H9 (cell line): ENCODE measurements around the gene MIEF1. TPM values are rescaled to one million over a fixed set of nuclear protein-coding genes. Genes with fewer than 3 reads are reported as not detected.

Source experiments
- DNase-seq: peaks from one replicate; pipeline ENCODE4 v3.0.0-alpha.2; 2017
- H2AFZ ChIP-seq: one replicate; pipeline ENCODE4 v1.6.1; 2013; ENCODE audit warnings: mild to moderate bottlenecking, low read length, control low read depth, moderate library complexity
- H2AK5ac ChIP-seq: 2 replicates; pipeline ENCODE4 v1.6.1; 2013; ENCODE audit warnings: low read length, control low read depth, mixed read lengths; ENCODE audit not compliant: insufficient read length
- H2BK120ac ChIP-seq: one replicate; pipeline ENCODE4 v1.6.1; 2013; ENCODE audit warnings: low read depth, mild to moderate bottlenecking, low read length, control low read depth, inconsistent platforms; ENCODE audit not compliant: poor library complexity, severe bottlenecking
- H2BK12ac ChIP-seq: 2 replicates; pipeline ENCODE4 v1.6.1; 2013; ENCODE audit warnings: low read length, control low read depth, mixed read lengths, low read depth; ENCODE audit not compliant: insufficient read length
- H2BK15ac ChIP-seq: 2 replicates; pipeline ENCODE4 v1.6.1; 2013; ENCODE audit warnings: low read depth, low read length, control low read depth
- H2BK20ac ChIP-seq: one replicate; pipeline ENCODE4 v1.6.1; 2013; ENCODE audit warnings: low read depth, mild to moderate bottlenecking, low read length, control low read depth, inconsistent platforms; ENCODE audit not compliant: poor library complexity, severe bottlenecking
- H2BK5ac ChIP-seq: 2 replicates; pipeline ENCODE4 v1.6.1; 2013; ENCODE audit warnings: low read length, control low read depth, mixed read lengths; ENCODE audit not compliant: insufficient read length
- H3K14ac ChIP-seq: 2 replicates; pipeline ENCODE4 v1.6.1; 2013; ENCODE audit warnings: low read length, control low read depth; ENCODE audit not compliant: insufficient read depth
- H3K18ac ChIP-seq: 2 replicates; pipeline ENCODE4 v1.6.1; 2013; ENCODE audit warnings: low read depth, mild to moderate bottlenecking, mixed read lengths, low read length, control low read depth; ENCODE audit not compliant: insufficient read length
- H3K23ac ChIP-seq: 2 replicates; pipeline ENCODE4 v1.6.1; 2013; ENCODE audit warnings: low read length, control low read depth, mixed read lengths, low read depth; ENCODE audit not compliant: insufficient read length
- H3K23me2 ChIP-seq: 2 replicates; pipeline ENCODE4 v1.6.1; 2013; ENCODE audit warnings: low read depth, mild to moderate bottlenecking, mixed read lengths, low read length, control low read depth; ENCODE audit not compliant: insufficient read length, poor library complexity, severe bottlenecking
- H3K27ac ChIP-seq: 2 replicates; pipeline ENCODE4 v1.5.1; 2013; ENCODE audit warnings: low read length, control low read depth, mixed read lengths, low read depth; ENCODE audit not compliant: insufficient read length
- H3K27me3 ChIP-seq: 2 replicates; pipeline ENCODE4 v1.6.1; 2013; ENCODE audit warnings: low read length, control low read depth, inconsistent platforms; ENCODE audit not compliant: insufficient read depth
- H3K4ac ChIP-seq: 2 replicates; pipeline ENCODE4 v1.6.1; 2013; ENCODE audit warnings: low read depth, mild to moderate bottlenecking, control low read depth, inconsistent platforms, low read length, moderate library complexity
- H3K4me1 ChIP-seq: 2 replicates; pipeline ENCODE4 v1.6.1; 2013; ENCODE audit warnings: low read length, control low read depth, inconsistent platforms; ENCODE audit not compliant: insufficient read depth
- H3K4me2 ChIP-seq: 2 replicates; pipeline ENCODE4 v1.6.1; 2013; ENCODE audit warnings: low read length, control low read depth, mixed read lengths; ENCODE audit not compliant: insufficient read length, insufficient read depth
- H3K56ac ChIP-seq: 2 replicates; pipeline ENCODE4 v1.6.1; 2013; ENCODE audit warnings: low read depth, mild to moderate bottlenecking, mixed read lengths, low read length, control low read depth; ENCODE audit not compliant: insufficient read length
- H3K79me1 ChIP-seq: 2 replicates; pipeline ENCODE4 v1.6.1; 2013; ENCODE audit warnings: low read depth, mild to moderate bottlenecking, moderate library complexity, low read length, control low read depth, inconsistent platforms; ENCODE audit not compliant: insufficient read depth, poor library complexity, severe bottlenecking
- H3K79me2 ChIP-seq: 2 replicates; pipeline ENCODE4 v1.6.1; 2013; ENCODE audit warnings: low read length, control low read depth, inconsistent platforms; ENCODE audit not compliant: insufficient read depth
- H3K9ac ChIP-seq: 2 replicates; pipeline ENCODE4 v1.6.1; 2013; ENCODE audit warnings: low read length, control low read depth, mixed read lengths; ENCODE audit not compliant: insufficient read length; ENCODE audit errors: extremely low read depth
- H3K9me3 ChIP-seq: one replicate; pipeline ENCODE4 v1.6.1; 2013; ENCODE audit warnings: low read depth, low read length, inconsistent platforms; ENCODE audit not compliant: control insufficient read depth
- H3T11ph ChIP-seq: one replicate; pipeline ENCODE4 v1.6.1; 2013; ENCODE audit warnings: mild to moderate bottlenecking, low read length, control low read depth, inconsistent platforms
- H4K20me1 ChIP-seq: one replicate; pipeline ENCODE4 v1.6.1; 2013; ENCODE audit not compliant: control insufficient read depth, insufficient read length, insufficient read depth
- H4K5ac ChIP-seq: 2 replicates; pipeline ENCODE4 v1.6.1; 2013; ENCODE audit warnings: low read depth, mild to moderate bottlenecking, mixed read lengths, low read length, control low read depth; ENCODE audit not compliant: insufficient read length
- H4K8ac ChIP-seq: replicated peaks from 2 replicates; pipeline ENCODE4 v1.6.1; 2013; ENCODE audit warnings: low read length, control low read depth, mixed read lengths, low read depth; ENCODE audit not compliant: insufficient read length
- H4K91ac ChIP-seq: 2 replicates; pipeline ENCODE4 v1.6.1; 2013; ENCODE audit warnings: low read depth, mild to moderate bottlenecking, moderate library complexity, mixed read lengths, low read length, control low read depth; ENCODE audit not compliant: insufficient read length
- H3K27ac Mint-ChIP-seq, 3 experiments: 2 replicates in 2 of 3; 3 replicates in 1 of 3; pipeline ENCODE4 v1.8.0; 2020 to 2021; ENCODE audit warnings: mixed read lengths in 3 of 3, mild to moderate bottlenecking in 1 of 3, moderate library complexity in 1 of 3
- H3K27me3 Mint-ChIP-seq: 2 replicates; pipeline ENCODE4 v1.8.0; 2021; ENCODE audit warnings: low read depth, mild to moderate bottlenecking, moderate library complexity, mixed read lengths
- H3K36me3 Mint-ChIP-seq, 3 experiments: 2 replicates in 2 of 3; 3 replicates in 1 of 3; pipeline ENCODE4 v1.8.0; 2020 to 2021; ENCODE audit warnings: low read depth in 3 of 3, mixed read lengths in 3 of 3; ENCODE audit not compliant: insufficient read depth in 1 of 3
- H3K4me1 Mint-ChIP-seq, 2 experiments: 2 replicates each; pipeline ENCODE4 v1.8.0; 2020; ENCODE audit warnings: mixed read lengths in 2 of 2
- H3K4me3 Mint-ChIP-seq, 2 experiments: 2 replicates in 1 of 2; 3 replicates in 1 of 2; pipeline ENCODE4 v1.8.0; 2020 to 2021; ENCODE audit warnings: mild to moderate bottlenecking in 2 of 2, mixed read lengths in 2 of 2, moderate library complexity in 1 of 2
- H3K9me3 Mint-ChIP-seq, 2 experiments: 2 replicates in 1 of 2; 3 replicates in 1 of 2; pipeline ENCODE4 v1.8.0; 2020; ENCODE audit warnings: mild to moderate bottlenecking in 2 of 2, mixed read lengths in 2 of 2, moderate library complexity in 1 of 2
- WGBS: extraction: QIAGEN DNeasy Blood & Tissue Kit; methylation state at CpG from one replicate; pipeline ENCODE4 v1.1.7; 2013; ENCODE audit warnings: missing lambda C conversion rate, low lambda C conversion rate, mixed read lengths; ENCODE audit not compliant: insufficient read length; ENCODE audit errors: extremely low coverage; 5-methylcytosine and 5-hydroxymethylcytosine counted together
- total RNA-seq: library from RNA; stranded (reverse); gene quantifications from 2 replicates; pipeline ENCODE4 v1.2.1, GENCODE V29; 2021
- TF ChIP-seq, protein P1 (sequence below): fragments of 200-600 bp; sonication (generic); conservative IDR thresholded peaks from 3 replicates; pipeline ENCODE4 v1.8.0; 2021; ENCODE audit warnings: antibody characterized with exemption, mild to moderate bottlenecking

The MIEF1 gene
- total RNA-seq, 1 experiment from 2014 or later, result 32.6 TPM

DNA sequence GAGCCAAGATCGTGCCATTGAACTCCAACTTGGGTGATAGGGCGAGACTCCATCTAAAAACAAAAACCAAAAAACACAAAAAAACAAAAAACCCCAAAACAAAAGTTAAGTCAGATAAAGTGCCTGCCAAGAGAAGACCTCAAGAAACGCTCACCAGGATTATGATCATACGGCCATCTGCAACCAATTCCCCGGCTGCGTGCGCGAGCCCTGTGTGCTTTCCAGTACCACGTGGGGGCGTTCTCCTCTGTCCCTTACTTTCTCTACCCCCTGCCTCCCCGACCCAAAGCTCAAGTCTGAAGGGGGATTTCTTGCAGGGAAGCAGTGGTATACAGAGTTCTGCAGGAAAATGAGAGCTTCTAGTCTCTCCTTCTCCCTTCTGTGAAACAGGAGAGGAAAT is 41.0 kb downstream of the MIEF1 start:
- Histone ChIP-seq H2AK5ac (no peak overlapping the region), H3K79me1 (no peaks in the 10 kb centered on the region), H3K23ac (no peak overlapping the region), H3K14ac (no peak overlapping the region), H3K27me3 (no peaks in the 10 kb centered on the region; the same call in 1 of the 2 replicates), H3K79me2 (no peaks in the 10 kb centered on the region), H3K9me3 (no peaks in the 10 kb centered on the region), H3K9ac (no peak overlapping the region), H3T11ph (no peak overlapping the region), H2BK5ac (no peak overlapping the region), H2AFZ (no peak overlapping the region), H3K18ac (no peak overlapping the region), H3K4me2 (no peak overlapping the region), H2BK120ac (no peak overlapping the region), H2BK20ac (no peak overlapping the region), H3K4ac (no peak overlapping the region), H4K91ac (no peak overlapping the region), H3K4me1 (no peaks in the 10 kb centered on the region), H4K8ac (no peak overlapping the region), H2BK15ac (no peak overlapping the region), H3K23me2 (no peaks in the 10 kb centered on the region), H4K20me1 (no peaks in the 10 kb centered on the region), H3K27ac (no peak overlapping the region), H3K56ac (no peak overlapping the region), H4K5ac (no peak overlapping the region), H2BK12ac (no peak overlapping the region)
- no peak overlapping the region for H3K4me3 Mint-ChIP-seq
- WGBS, result no CpG with 5 or more reads among the region's 11 CpGs
- H3K36me3 Mint-ChIP-seq, result no peaks in the 10 kb centered on the region
- no peak overlapping the region for H3K27ac Mint-ChIP-seq
- H3K9me3 Mint-ChIP-seq, result no peaks in the 10 kb centered on the region
- peaks cover 59% of the 10 kb centered on the region for H3K27me3 Mint-ChIP-seq
- peak; percentile 68 for DNase-seq
- peaks cover 15 to 21% of the 10 kb centered on the region in 2 experiments for H3K4me1 Mint-ChIP-seq
- TF ChIP-seq, protein P1, sequence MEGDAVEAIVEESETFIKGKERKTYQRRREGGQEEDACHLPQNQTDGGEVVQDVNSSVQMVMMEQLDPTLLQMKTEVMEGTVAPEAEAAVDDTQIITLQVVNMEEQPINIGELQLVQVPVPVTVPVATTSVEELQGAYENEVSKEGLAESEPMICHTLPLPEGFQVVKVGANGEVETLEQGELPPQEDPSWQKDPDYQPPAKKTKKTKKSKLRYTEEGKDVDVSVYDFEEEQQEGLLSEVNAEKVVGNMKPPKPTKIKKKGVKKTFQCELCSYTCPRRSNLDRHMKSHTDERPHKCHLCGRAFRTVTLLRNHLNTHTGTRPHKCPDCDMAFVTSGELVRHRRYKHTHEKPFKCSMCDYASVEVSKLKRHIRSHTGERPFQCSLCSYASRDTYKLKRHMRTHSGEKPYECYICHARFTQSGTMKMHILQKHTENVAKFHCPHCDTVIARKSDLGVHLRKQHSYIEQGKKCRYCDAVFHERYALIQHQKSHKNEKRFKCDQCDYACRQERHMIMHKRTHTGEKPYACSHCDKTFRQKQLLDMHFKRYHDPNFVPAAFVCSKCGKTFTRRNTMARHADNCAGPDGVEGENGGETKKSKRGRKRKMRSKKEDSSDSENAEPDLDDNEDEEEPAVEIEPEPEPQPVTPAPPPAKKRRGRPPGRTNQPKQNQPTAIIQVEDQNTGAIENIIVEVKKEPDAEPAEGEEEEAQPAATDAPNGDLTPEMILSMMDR, result peak; percentile 70
